ENCODE results near the gene PPP3R2.
A peak's percentile ranks its signal among the peaks of the same experiment; 100 is the strongest.

PPP3R2 gene

GRCh38 chr9:101579711-101580545 is 14.8 kb downstream of the PPP3R2 start:
- no peak overlapping the region for H3K4me3 ChIP-seq (replicated peaks; ENCODE audit: low read depth, low read length)
- DNase-seq (ENCODE audit: low read depth) = no peak
- TF ChIP-seq CTCF (IDR thresholded peaks at IDR 0.05; ENCODE audit: low read length, missing control alignments) = no peak

GRCh38 chr9:101578378-101578777 is 16.4 kb downstream of the PPP3R2 start:
- DNase-seq (ENCODE audit: low read depth) = no peak
- TF ChIP-seq CTCF (IDR thresholded peaks at IDR 0.05; ENCODE audit: low read length, missing control alignments) = no peak

GRCh38 chr9:101574731-101575333 is 19.9 kb downstream of the PPP3R2 start:
- TF ChIP-seq CTCF (IDR thresholded peaks at IDR 0.05; ENCODE audit: low read length, missing control alignments) = no peak
- H3K4me3 ChIP-seq (replicated peaks; ENCODE audit: low read depth, low read length) = no peak overlapping the region
- DNase-seq (ENCODE audit: low read depth) = no peak

More at GRCh38 chr9:101578378-101578777, 16.4 kb downstream of the PPP3R2 start:
- H3K4me3 ChIP-seq (replicated peaks; ENCODE audit: low read depth, low read length) = no peak overlapping the region

GRCh38 chr9:101572316-101572715 is 22.5 kb downstream of the PPP3R2 start:
- no peak for TF ChIP-seq CTCF (IDR thresholded peaks at IDR 0.05; ENCODE audit: low read length, missing control alignments)
- DNase-seq (ENCODE audit: low read depth) = no peak
- no peak overlapping the region for H3K4me3 ChIP-seq (replicated peaks; ENCODE audit: low read depth, low read length)

GRCh38 chr9:101571114-101571513 is 23.7 kb downstream of the PPP3R2 start:
- TF ChIP-seq CTCF (IDR thresholded peaks at IDR 0.05; ENCODE audit: low read length, missing control alignments) = no peak
- DNase-seq (ENCODE audit: low read depth) = no peak
- no peak overlapping the region for H3K4me3 ChIP-seq (replicated peaks; ENCODE audit: low read depth, low read length)

- DNase-seq (ENCODE audit: low read depth) = peak; percentile 1
- TF ChIP-seq CTCF (IDR thresholded peaks at IDR 0.05; ENCODE audit: low read length, missing control alignments) = no peak
- H3K4me3 ChIP-seq (replicated peaks; ENCODE audit: low read depth, low read length) = no peak overlapping the region
These were observed 24.8 kb downstream of the PPP3R2 start for GRCh38 chr9:101569741-101570501.
